HG03108 (cell line): ENCODE data around the gene MYF6.
"Not testable (repeated sequence)": the region's sequence is repeated elsewhere in the genome, so short reads cannot be mapped to it uniquely, and the experiment has no call there.

ENCODE experiments used
- ATAC-seq: cut with Tn5 transposase; IDR thresholded peaks from one replicate; pipeline ENCODE4 v1.9.1; 2021; ENCODE audit warnings: moderate library complexity; ENCODE audit not compliant: unreplicated experiment

MYF6 gene

DNA sequence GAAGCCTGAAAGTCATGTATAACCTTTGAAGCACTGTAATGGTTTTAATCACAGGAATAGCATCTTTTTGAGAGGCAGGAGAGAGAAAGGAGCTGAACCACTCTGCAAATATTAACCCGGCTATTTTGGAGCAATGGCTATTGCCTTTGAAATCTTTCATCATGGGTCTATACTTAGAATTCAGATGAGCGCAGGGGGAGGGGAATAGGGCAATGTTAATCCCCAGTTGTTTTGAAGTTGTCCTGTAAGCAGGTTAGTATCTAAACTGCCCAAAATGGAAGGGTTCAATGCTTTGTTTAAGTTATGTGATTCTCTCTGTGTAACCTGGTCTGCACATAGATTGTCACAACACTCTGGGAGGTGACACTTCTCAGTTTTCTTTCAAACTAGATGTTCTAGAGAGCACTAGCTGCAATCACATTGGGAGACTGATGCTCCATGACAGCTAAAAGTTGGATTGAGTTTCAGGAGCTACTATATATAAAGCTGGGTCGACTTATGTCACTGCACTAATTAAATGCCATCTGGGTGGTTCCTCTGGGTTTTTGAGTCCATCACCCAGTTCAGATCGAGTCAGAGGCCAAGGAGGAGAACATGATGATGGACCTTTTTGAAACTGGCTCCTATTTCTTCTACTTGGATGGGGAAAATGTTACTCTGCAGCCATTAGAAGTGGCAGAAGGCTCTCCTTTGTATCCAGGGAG is at the start of gene MYF6:
MYF6 (plus strand) TSS at position 509 of the 704 bp plus-strand sequence; CDS start at position 595, 86 bp downstream.
- ATAC-seq = no peak

DNA sequence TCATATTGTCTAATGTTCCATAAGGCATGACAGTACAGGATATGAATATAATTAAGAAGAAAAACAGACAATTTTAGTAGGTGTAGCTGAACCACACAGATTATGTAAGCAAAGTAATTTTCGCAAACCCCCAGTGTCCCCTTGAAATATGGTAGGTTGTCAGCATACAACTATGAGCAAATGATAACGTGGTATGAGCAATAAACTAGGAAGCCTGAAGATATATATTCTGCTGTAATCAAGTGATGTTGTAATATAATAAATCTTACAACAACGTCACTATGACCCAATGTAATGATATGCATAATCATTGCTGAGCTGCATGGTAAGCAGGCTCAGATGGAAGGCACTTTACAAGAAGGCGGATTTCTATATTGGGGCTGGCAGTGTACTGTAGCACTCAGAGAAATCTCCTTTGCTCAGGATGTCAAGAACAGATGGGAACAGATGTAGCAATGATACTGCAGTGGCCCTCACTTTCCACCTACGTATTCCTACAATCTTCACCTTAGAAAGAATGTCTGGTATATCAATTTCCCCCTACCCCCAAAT is 47.8 kb upstream of the MYF6 start:
- no peak for ATAC-seq

- ATAC-seq = no peak
Measured at GRCh38 chr12:80662586-80662985, 44.8 kb upstream of the MYF6 start.

DNA sequence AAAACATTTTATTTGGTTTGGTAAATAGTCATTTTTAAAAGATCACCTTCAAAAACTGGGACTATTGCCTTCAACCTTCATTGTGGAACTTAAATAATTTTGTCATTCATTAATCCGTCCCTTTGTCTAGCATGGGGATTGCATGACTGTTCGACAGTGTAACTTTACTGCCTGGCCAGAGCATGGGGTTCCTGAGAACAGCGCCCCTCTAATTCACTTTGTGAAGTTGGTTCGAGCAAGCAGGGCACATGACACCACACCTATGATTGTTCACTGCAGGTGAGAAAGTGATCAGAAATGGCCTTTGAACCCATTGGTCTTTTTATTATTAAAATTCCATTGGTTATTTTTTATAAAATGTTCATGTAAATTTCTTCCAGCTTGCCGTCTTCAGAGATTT is 37.2 kb upstream of the MYF6 start:
- no peak for ATAC-seq

GRCh38 chr12:80676042-80676636 is 31.3 kb upstream of the MYF6 start:
- ATAC-seq = not testable (repeated sequence)

- ATAC-seq = no peak
Measured at GRCh38 chr12:80676856-80677255, 30.6 kb upstream of the MYF6 start.

DNA sequence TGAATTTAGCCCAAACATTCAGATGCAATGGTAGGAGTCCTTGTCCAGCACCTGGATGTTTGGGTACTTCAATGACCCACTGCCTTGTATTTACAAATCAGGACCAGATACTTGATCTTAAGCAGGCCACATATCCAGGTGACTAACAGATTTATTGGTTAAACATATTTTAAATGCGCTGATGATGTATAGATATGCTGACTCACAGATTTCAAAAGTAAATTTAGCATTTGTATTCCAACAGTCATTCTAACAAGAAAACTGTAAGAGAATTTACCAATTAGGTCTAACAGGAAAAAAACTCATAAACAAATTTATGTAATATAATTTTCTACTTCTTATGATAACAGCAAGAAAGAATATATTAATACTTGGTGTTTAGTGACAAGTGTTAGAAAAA is 29.4 kb upstream of the MYF6 start:
- no peak for ATAC-seq

- ATAC-seq = no peak
Measured at GRCh38 chr12:80679346-80680131, 27.9 kb upstream of the MYF6 start.

DNA sequence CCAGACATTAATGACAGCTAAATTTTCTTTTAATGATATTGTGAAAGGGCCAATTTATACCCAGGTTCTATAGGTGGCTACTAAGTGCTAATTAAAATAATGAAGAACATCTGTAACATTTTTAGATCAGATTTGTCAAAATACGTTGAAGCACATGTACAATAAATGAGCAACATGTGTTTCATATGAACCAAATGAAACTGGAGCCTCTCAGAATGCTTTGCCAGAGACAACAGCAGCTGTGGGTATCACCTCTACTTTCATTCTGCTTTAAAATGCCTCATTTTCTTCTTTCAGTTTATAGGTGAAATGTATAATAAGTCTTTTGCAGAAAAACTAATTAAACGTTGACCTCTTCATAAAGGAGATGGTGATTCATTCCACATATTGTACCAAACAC is 26.1 kb upstream of the MYF6 start:
- no peak for ATAC-seq

- no peak for ATAC-seq
Measured at GRCh38 chr12:80681786-80682185, 25.6 kb upstream of the MYF6 start.

- ATAC-seq = no peak
Measured at GRCh38 chr12:80684077-80684495, 23.3 kb upstream of the MYF6 start.

DNA sequence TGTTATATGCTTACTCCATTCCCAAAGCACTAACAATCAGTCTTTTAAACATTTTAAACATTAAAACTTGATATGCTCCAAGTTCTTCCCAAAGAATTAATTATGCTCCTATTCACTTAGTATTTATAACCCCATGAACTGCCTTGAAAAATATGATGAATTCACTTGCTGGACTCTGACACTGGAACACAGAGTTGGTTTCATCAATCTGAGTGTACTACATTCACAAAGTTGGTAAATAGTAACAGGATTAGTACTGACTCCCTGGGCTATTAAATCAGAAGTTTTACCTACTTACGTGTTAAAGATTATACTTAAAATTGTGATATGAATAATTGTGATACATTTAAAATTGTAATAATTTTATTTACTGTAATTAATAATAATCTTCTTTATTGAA is 17.3 kb upstream of the MYF6 start:
- ATAC-seq = no peak

DNA sequence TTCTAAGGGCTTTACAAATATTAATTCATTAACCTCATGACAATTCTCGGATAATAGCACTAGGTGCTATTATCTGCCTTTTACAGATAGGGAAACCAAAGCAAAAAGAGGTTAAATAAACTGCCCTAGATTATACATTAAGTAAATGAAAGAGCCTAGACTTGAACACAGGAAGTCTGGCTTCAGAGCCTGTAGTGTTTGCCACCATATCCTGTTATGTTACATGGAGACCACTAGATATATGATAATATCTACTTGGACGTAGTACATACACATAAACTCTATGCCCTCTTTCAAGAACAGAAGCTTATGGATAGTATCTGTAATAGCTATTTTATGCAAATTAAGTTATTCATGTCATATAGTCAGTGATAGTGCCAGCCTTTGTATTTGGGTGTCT is 16.9 kb upstream of the MYF6 start:
- ATAC-seq = no peak

DNA sequence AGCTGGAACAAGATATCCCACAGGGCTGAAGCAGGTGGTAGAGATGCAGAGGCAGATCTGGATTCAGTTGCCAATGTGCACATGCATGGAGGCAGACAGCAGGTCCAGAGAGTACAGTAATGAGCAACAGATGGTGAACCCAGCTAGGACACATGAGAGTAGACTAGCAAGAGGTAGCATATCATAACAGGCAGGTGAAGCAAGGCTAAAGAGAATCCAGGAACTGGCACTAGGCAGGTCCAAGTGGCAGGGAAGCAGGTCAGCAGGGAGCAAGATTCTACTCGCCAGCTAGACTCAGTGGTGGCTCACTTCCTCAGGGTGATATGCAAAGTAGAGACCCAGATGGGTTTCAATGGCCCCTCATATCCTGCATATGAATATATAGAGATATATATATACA is 15.3 kb upstream of the MYF6 start:
- ATAC-seq = no peak

GRCh38 chr12:80697270-80697887 is 10.1 kb upstream of the MYF6 start:
- ATAC-seq = no peak

GRCh38 chr12:80698256-80698655 is 9.2 kb upstream of the MYF6 start:
- ATAC-seq = no peak

DNA sequence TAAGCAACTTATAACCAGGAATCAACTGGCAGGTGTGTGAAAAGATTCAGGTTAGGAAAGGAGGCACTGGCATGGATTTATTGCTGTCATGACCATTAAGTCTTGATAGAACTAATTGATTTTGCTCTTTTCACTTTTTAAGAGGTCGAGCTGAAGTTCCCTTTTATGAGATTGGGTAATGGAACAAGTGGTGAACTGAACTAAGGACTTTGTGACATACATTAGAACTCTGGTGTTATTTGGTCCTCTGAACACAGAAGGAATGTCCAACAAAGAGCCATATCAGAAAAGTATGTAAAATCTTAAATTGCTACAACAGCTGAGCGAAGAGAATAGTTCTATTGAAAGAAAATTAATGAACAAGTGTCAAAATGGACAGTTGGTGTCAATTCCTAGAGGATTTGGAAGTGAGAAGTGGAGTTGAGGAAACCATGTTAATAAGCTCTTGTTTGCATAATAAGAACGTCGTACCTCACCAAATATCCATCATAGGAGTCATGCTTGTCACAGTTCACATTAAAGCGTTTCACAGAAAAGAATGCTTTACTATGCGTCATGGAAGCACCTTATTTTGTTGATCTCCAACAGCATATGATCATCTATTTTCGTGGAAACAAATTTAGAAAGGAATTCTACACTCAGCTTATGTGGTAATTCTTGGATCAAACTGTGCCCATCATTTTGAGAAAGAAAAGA is 8.4 kb upstream of the MYF6 start:
- ATAC-seq = no peak

GRCh38 chr12:80700327-80700726 is 7.1 kb upstream of the MYF6 start:
- no peak for ATAC-seq

- no peak for ATAC-seq
Measured at GRCh38 chr12:80701388-80701787, 6.0 kb upstream of the MYF6 start.

DNA sequence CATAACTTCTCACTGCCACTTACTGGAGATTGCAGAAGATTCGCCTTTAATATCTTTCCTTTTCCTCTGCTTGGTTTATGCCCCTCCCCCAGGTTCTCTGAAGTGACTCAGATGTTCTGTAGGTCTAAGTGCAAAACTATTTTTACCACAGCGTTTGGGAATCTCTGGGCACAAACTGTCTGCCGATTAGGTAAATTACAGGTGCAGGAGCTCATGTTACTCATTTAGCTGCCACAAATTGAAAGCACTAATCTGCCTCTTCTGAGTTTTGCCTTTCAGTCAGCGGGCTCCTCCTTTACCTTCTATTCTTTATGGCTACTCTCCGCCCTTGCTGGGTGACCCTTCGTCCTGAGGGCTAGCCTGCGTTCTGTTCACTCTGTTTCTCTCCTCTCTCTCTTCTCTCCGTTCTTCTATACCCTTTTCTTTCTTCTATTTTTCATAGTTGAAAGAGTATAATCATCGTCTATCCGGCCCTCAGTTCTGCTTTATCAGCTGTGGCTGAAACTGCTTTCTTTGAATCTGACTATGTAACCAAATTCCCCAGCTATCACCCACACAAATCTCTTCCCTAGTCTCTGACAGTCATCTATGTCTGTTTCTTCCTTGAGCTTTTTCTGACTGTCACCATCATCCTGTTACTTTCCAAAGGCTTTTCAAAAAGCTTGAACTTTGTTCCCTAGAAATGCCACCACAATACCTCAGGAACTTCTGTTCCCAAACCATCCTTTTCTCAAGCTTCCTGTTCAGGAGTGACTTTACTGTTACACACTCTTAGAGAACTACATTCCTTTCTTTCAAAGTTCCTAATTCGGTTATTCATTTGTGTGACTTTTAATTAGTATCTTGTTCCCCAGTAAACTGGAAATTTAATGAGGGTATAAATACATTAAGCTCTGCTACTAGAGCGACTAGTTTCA is 4.3 kb upstream of the MYF6 start:
- peak; percentile 61 for ATAC-seq
